Smooth muscle cell of bladder (primary cell): Measurements from ENCODE around the gene TNS3. TPM values are rescaled to one million over a fixed set of nuclear protein-coding genes. Genes with fewer than 3 reads are reported as not detected.

Experiments
- total RNA-seq: library from RNA; depleted of rRNA; stranded (reverse); fragments of >200 nt; gene quantifications from 2 replicates; pipeline ENCODE4 v1.2.3, GENCODE V29; 2014

Gene TNS3
- total RNA-seq, result 81.2 and 150 TPM in 2 replicates

GRCh38 chr7:47581804-47582763 is at the start of gene TNS3:
Gene TNS3, minus strand, starts transcription at chr7:47582111. Its CDS starts 142,475 bp downstream, at chr7:47439636.

